ENCODE results near the gene TNNI3. TPM values are rescaled to one million over a fixed set of nuclear protein-coding genes. Genes with fewer than 3 reads are reported as not detected.

The TNNI3 gene
- polyA plus RNA-seq, 1 of the 3 experiments (the other 2 are of a cell fraction): 11.4 TPM

DNA sequence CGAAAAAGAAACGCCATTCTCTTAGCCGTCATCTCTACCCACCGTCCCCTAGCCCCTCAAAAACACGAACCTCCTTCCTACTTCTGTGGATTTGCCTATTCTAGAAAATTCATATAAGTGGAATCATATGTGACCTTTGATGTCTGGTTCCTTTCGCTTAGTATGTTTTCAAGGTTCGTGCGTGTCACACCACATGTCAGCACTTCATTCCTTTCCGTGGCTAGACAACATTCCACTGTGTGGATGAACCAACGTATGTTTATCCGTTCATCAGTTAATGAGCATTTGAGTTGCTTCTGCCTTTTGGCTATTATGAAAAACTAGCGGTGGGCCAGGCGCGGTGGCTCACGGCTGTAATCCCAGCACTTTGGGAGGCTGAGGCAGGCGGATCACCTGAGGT is 26.1 kb downstream of the TNNI3 start:
- Histone ChIP-seq H3K27ac (ENCODE audit: low read depth in 2 of 2, low read length in 1 of 2) (no peak overlapping the region), H3K79me2 (ENCODE audit: insufficient read depth) (no peaks in the 10 kb centered on the region), H3K36me3 (replicated peaks in 1 of 2; ENCODE audit: control insufficient read depth in 1 of 2, insufficient read depth in 2 of 2, low read length in 1 of 2) (no peaks in the 10 kb centered on the region), H3K4me2 (no peak overlapping the region), H4K20me1 (ENCODE audit: insufficient read depth) (no peaks in the 10 kb centered on the region), H3K4me1 (ENCODE audit: control insufficient read depth in 1 of 2, insufficient read depth in 2 of 2, low read depth in 1 of 2, low read length in 1 of 2) (no peaks in the 10 kb centered on the region), H2AFZ (ENCODE audit: low read depth) (no peak overlapping the region), H3K9me3 (no peaks in the 10 kb centered on the region), H3K9ac (no peak overlapping the region), H3F3A (replicated peaks; ENCODE audit: insufficient read depth) (peaks cover 4% of the 10 kb centered on the region), H3K27me3 (ENCODE audit: insufficient read depth) (peaks cover 13% of the 10 kb centered on the region; the same call in 1 of the 2 replicates), H3K9me2 (no peaks in the 10 kb centered on the region), H3K4me3 (ENCODE audit: low read depth in 2 of 2, low read length in 1 of 2) (no peak overlapping the region)
- no peak for DNase-seq
- ChIA-PET POLR2A (no interaction called here), CTCF (interaction anchor here (2.5 to 3.2 kb wide), 3 partner anchors 11 to 250 kb away, joined by 8 to 37 read pairs (median 23); no protein-coding TSS in a partner anchor)
- WGBS (ENCODE audit: low lambda C conversion rate): 64% methylated on average over 16 of the region's 16 CpGs
- TF ChIP-seq SIN3A (IDR thresholded peaks at IDR 0.05; ENCODE audit: borderline replicate concordance, low read depth, low read length) (no peak), POLR2AphosphoS5 (IDR thresholded peaks at IDR 0.05; ENCODE audit: low read depth, low read length) (no peak), FOXM1 (IDR thresholded peaks at IDR 0.05; ENCODE audit: low read depth) (no peak), TEAD4 (IDR thresholded peaks at IDR 0.05; ENCODE audit: borderline replicate concordance, insufficient read depth) (no peak)

DNA sequence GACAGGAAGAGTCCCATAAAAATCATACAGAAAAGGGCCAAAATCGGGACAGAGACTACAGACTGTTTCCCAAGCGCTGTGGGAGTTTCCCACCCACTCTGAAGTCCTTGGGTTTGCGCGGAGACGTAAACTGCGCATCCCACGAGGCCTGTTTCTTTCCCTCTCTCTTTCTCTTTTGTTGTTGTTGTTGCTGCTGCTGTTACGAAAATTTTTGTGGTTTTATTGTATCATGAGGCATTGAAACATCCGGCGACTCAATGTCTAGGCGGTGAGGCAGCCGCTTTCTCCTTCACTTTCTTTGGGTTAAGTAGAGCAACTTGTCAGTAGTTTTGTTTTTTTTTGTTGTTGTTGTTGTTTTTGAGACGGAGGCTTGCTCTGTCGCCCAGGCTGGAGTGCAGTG is 38.5 kb downstream of the TNNI3 start:
- Histone ChIP-seq H3F3A (replicated peaks; ENCODE audit: insufficient read depth) (peaks cover 5% of the 10 kb centered on the region), H2AFZ (ENCODE audit: low read depth) (no peak overlapping the region), H3K4me1 (ENCODE audit: control insufficient read depth in 1 of 2, insufficient read depth in 2 of 2, low read depth in 1 of 2, low read length in 1 of 2) (peaks cover 9 to 22% of the 10 kb centered on the region in 2 experiments; a peak in 3 of 4 replicates), H4K20me1 (ENCODE audit: insufficient read depth) (peaks cover 26% of the 10 kb centered on the region), H3K27me3 (ENCODE audit: insufficient read depth) (peaks cover 13% of the 10 kb centered on the region), H3K9me2 (no peaks in the 10 kb centered on the region), H3K4me3 (ENCODE audit: low read depth in 2 of 2, low read length in 1 of 2) (no peak overlapping the region), H3K9ac (no peak overlapping the region), H3K36me3 (replicated peaks in 1 of 2; ENCODE audit: control insufficient read depth in 1 of 2, insufficient read depth in 2 of 2, low read length in 1 of 2) (no peaks in the 10 kb centered on the region), H3K4me2 (no peak overlapping the region), H3K27ac (ENCODE audit: low read depth in 2 of 2, low read length in 1 of 2) (no peak overlapping the region), H3K79me2 (ENCODE audit: insufficient read depth) (peaks cover 31% of the 10 kb centered on the region), H3K9me3 (no peaks in the 10 kb centered on the region)
- ChIA-PET POLR2A (no interaction called here), CTCF (interaction anchor here (2.1 to 6.2 kb wide), 4 partner anchors 14 to 41 kb away, joined by 8 to 38 read pairs (median 8); no protein-coding TSS in a partner anchor)
- TF ChIP-seq RCOR1 (IDR thresholded peaks at IDR 0.05; ENCODE audit: low read length) (no peak), RXRA (IDR thresholded peaks at IDR 0.05; ENCODE audit: borderline replicate concordance, low read depth) (no peak), EZH2phosphoT487 (IDR thresholded peaks at IDR 0.05; ENCODE audit: borderline replicate concordance, low read depth) (no peak)
- TF ChIP-seq, protein P1, sequence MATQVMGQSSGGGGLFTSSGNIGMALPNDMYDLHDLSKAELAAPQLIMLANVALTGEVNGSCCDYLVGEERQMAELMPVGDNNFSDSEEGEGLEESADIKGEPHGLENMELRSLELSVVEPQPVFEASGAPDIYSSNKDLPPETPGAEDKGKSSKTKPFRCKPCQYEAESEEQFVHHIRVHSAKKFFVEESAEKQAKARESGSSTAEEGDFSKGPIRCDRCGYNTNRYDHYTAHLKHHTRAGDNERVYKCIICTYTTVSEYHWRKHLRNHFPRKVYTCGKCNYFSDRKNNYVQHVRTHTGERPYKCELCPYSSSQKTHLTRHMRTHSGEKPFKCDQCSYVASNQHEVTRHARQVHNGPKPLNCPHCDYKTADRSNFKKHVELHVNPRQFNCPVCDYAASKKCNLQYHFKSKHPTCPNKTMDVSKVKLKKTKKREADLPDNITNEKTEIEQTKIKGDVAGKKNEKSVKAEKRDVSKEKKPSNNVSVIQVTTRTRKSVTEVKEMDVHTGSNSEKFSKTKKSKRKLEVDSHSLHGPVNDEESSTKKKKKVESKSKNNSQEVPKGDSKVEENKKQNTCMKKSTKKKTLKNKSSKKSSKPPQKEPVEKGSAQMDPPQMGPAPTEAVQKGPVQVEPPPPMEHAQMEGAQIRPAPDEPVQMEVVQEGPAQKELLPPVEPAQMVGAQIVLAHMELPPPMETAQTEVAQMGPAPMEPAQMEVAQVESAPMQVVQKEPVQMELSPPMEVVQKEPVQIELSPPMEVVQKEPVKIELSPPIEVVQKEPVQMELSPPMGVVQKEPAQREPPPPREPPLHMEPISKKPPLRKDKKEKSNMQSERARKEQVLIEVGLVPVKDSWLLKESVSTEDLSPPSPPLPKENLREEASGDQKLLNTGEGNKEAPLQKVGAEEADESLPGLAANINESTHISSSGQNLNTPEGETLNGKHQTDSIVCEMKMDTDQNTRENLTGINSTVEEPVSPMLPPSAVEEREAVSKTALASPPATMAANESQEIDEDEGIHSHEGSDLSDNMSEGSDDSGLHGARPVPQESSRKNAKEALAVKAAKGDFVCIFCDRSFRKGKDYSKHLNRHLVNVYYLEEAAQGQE (IDR thresholded peaks at IDR 0.05; ENCODE audit: low read depth, low read length): no peak
- 96% methylated on average over 14 of the region's 14 CpGs for WGBS (ENCODE audit: low lambda C conversion rate)
- no peak for DNase-seq

Data from SK-N-SH (cell line).